ENCODE data around the gene PTPRN2. TPM values are rescaled to one million over a fixed set of nuclear protein-coding genes. Genes with fewer than 3 reads are reported as not detected.

PTPRN2 gene
- total and polyA plus RNA-seq, 2 of the 8 experiments (the other 6 are each of a cell fraction or from before 2014, with no cell fraction given): 2.6 to 4.5 TPM

- TF ChIP-seq, protein P1, sequence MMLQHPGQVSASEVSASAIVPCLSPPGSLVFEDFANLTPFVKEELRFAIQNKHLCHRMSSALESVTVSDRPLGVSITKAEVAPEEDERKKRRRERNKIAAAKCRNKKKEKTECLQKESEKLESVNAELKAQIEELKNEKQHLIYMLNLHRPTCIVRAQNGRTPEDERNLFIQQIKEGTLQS (IDR thresholded peaks at IDR 0.05; ENCODE audit: insufficient read depth, low read depth, low read length): no peak
- TF ChIP-seq TAF7 (optimal IDR thresholded peaks at IDR 0.05; ENCODE audit: borderline replicate concordance, low read depth, low read length) (no peak), TCF12 (IDR thresholded peaks at IDR 0.05; ENCODE audit: low read depth, low read length) (no peak), RAD21 (IDR thresholded peaks at IDR 0.05 in 1 of 2, conservative IDR thresholded peaks at IDR 0.05 in 1 of 2; ENCODE audit: low read depth in 2 of 2, low read length in 2 of 2) (no peak)
These were observed 531.7 kb downstream of the PTPRN2 start (continued) for GRCh38 chr7:158055726-158056510.

Measured in H1 (cell line).